Stomach (tissue), 9 donors: ENCODE results near the gene ABR. TPM values are rescaled to one million over a fixed set of nuclear protein-coding genes. Genes with fewer than 3 reads are reported as not detected.

ENCODE experiments used
- DNase-seq, 2 donors: peaks; one replicate each; pipeline versions ENCODE4 v3.0.0 to v3.0.0-alpha.2; 2013 to 2019
- H3K27ac ChIP-seq, 5 donors: fragments of 200-600 bp in 4 of 5; sonication (generic) in 4 of 5; one replicate each; pipeline ENCODE4 v1.5.1; 2013 to 2019; ENCODE audit warnings: mild to moderate bottlenecking in 1 of 5, moderate library complexity in 1 of 5
- H3K27me3 ChIP-seq, 3 donors: fragments of 200-600 bp; sonication (generic); one replicate each; pipeline ENCODE4 v1.5.1; 2017 to 2019; ENCODE audit warnings: mixed run types in 1 of 3
- H3K36me3 ChIP-seq, 4 donors: fragments of 200-600 bp; sonication (generic); 1 replicate in 3 of 4; 2 replicates in 1 of 4; pipeline ENCODE4 v1.5.1; 2016 to 2019
- H3K4me1 ChIP-seq, 4 donors: fragments of 200-600 bp; sonication (generic); one replicate each; pipeline ENCODE4 v1.5.1; 2016 to 2019
- H3K4me3 ChIP-seq, 4 donors: fragments of 200-600 bp; sonication (generic) in 3 of 4; one replicate each; pipeline ENCODE4 v1.5.1; 2016 to 2019; ENCODE audit warnings: mild to moderate bottlenecking in 1 of 4
- H3K9me3 ChIP-seq, 4 donors: fragments of 200-600 bp; sonication (generic); one replicate each; pipeline ENCODE4 v1.5.1; 2016 to 2019
- EP300 ChIP-seq: sonication (generic); formaldehyde crosslinking; IDR thresholded peaks from one replicate; pipeline ENCODE4 v1.6.1; 2017; ENCODE audit warnings: antibody characterized with exemption
- POLR2A ChIP-seq, 4 donors: fragments of 450-650 bp; IDR thresholded peaks; one replicate each; pipeline ENCODE4 v1.6.1; 2016; ENCODE audit warnings: antibody characterized with exemption in 4 of 4, control low read depth in 2 of 4, mild to moderate bottlenecking in 1 of 4, moderate library complexity in 1 of 4
- POLR2AphosphoS5 ChIP-seq, 3 donors: sonication (generic); formaldehyde crosslinking; IDR thresholded peaks; one replicate each; pipeline ENCODE4 v1.6.1; 2016; ENCODE audit warnings: antibody characterized with exemption in 3 of 3
- WGBS, 5 donors: extraction: QIAGEN DNeasy Blood & Tissue Kit in 3 of 5; methylation state at CpG; one replicate each; pipeline versions ENCODE4 v1.1.5 to v1.1.7; 2013 to 2018; 5-methylcytosine and 5-hydroxymethylcytosine counted together
- intact Hi-C: fragments of 100-400 bp; cut with DNase I; formaldehyde crosslinking; loops from one replicate; pipeline ENCODE4 v1.15.1; 2023; ENCODE audit warnings: low total_unique reads
- polyA plus RNA-seq, 3 donors: library from polyadenylated mRNA; stranded (reverse); fragments of 200-250 nt; gene quantifications; one replicate each; pipeline ENCODE4 v1.2.3, GENCODE V29; 2013
- total RNA-seq, 5 donors: library from RNA; depleted of rRNA; stranded (reverse); fragments of >200 nt; gene quantifications; one replicate each; pipeline versions ENCODE4 v1.1.0 to v1.2.3, GENCODE V29; 2014 to 2016
- TF ChIP-seq, protein P1 (sequence below), 7 experiments: fragments of 450-650 bp in 4 of 7; fragments of 200-600 bp in 3 of 7; sonication (generic) in 3 of 7; IDR thresholded peaks; one replicate each; pipeline ENCODE4 v1.5.1; 2016 to 2019; ENCODE audit warnings: antibody characterized with exemption in 7 of 7, control low read depth in 2 of 7, mild to moderate bottlenecking in 1 of 7
- donor health status: healthy with polysubstance abuse.
- donor health status: Bipolar disorder and iron deficiency.
- donor health status: healthy.

The ABR gene
- total and polyA plus RNA-seq, 8 donors = 28.3 to 1,523 (median 73.4) TPM

DNA sequence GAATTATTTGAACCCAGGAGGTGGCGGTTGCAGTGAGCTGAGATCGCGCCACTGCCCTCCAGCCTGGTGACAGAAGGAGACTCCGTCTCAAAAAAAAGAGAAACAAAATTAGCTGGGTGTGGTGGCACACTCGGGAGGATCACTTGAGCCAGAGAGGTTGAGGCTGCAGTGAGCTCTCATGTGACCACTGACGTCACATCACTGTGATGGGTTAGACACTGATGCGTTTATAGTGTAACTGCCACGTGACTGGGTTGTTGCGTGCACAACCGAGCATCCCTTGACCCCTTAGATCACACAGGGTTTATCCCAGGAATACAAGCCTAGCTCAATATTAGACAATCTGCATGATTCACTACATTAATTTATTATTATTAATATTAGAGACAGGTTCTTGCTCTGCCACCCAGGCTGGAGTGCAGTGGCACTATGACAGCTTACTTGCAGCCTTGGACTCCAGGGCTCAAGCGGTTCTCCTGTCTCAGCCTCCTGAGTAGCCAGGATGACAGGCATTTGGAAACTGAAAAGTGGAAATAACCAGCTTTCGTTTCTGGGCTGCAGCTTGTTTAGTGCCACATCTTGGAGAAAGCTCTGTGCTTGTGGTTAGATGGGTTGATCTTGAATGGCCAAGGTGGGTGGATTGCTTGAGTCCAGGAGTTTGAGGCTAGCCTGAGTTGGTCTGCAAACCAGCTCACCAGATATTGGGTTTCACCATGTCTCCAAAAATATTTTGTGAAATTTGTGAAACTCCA, 26.4 kb upstream of the ABR start:
- intact Hi-C loops = no loop called here
- H3K27me3 ChIP-seq = no peaks in the 10 kb centered on the region
- H3K9me3 ChIP-seq = no peaks in the 10 kb centered on the region
- H3K4me1 ChIP-seq = peaks cover 0 to 20% (median 14%) of the 10 kb centered on the region in 4 donors
- no peak for DNase-seq
- WGBS, 5 donors = 79 to 86% (median 82%) methylated on average over 12 of the region's 12 CpGs
- TF ChIP-seq POLR2AphosphoS5 (IDR thresholded peaks at IDR 0.05) (no peak), EP300 (no peak), POLR2A (IDR thresholded peaks at IDR 0.05) (no peak)
- TF ChIP-seq, protein P1, sequence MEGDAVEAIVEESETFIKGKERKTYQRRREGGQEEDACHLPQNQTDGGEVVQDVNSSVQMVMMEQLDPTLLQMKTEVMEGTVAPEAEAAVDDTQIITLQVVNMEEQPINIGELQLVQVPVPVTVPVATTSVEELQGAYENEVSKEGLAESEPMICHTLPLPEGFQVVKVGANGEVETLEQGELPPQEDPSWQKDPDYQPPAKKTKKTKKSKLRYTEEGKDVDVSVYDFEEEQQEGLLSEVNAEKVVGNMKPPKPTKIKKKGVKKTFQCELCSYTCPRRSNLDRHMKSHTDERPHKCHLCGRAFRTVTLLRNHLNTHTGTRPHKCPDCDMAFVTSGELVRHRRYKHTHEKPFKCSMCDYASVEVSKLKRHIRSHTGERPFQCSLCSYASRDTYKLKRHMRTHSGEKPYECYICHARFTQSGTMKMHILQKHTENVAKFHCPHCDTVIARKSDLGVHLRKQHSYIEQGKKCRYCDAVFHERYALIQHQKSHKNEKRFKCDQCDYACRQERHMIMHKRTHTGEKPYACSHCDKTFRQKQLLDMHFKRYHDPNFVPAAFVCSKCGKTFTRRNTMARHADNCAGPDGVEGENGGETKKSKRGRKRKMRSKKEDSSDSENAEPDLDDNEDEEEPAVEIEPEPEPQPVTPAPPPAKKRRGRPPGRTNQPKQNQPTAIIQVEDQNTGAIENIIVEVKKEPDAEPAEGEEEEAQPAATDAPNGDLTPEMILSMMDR (IDR thresholded peaks at IDR 0.05) = no peak
- H3K4me3 ChIP-seq = no peak overlapping the region
- H3K27ac ChIP-seq = no peak overlapping the region
- H3K36me3 ChIP-seq = no peaks in the 10 kb centered on the region

DNA sequence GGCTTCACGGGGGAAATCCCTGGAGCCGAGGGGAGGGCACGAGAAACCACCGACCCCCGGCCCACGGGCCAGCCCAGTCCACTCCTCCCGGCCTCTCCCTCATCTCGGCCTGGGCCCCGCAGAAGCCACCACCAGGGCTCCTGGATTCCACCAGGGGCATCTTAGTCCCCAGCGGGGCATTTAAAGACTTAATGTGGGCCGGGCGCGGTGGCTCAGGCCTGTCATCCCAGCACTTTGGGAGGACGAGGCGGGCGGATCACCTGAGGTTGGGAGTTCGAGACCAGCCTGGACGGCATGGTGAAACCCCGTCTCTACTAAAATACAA, 24.1 kb upstream of the ABR start:
- Histone ChIP-seq H3K9me3 (no peaks in the 10 kb centered on the region), H3K27ac (peak overlapping the region; percentile 47 to 85 (median 70)), H3K36me3 (no peaks in the 10 kb centered on the region), H3K4me1 (peaks cover 0 to 26% (median 8%) of the 10 kb centered on the region in 4 donors), H3K4me3 (peak overlapping the region; percentile 47 to 62 (median 58)), H3K27me3 (no peaks in the 10 kb centered on the region)
- no peak for DNase-seq
- intact Hi-C loops = no loop called here
- TF ChIP-seq, protein P1 (IDR thresholded peaks at IDR 0.05) = no peak
- no peak for TF ChIP-seq EP300
- no peak for TF ChIP-seq POLR2A (IDR thresholded peaks at IDR 0.05)
- no peak for TF ChIP-seq POLR2AphosphoS5 (IDR thresholded peaks at IDR 0.05)
- WGBS, 5 donors = 52 to 76% (median 60%) methylated on average over 10 to 19 of the region's 19 CpGs

DNA sequence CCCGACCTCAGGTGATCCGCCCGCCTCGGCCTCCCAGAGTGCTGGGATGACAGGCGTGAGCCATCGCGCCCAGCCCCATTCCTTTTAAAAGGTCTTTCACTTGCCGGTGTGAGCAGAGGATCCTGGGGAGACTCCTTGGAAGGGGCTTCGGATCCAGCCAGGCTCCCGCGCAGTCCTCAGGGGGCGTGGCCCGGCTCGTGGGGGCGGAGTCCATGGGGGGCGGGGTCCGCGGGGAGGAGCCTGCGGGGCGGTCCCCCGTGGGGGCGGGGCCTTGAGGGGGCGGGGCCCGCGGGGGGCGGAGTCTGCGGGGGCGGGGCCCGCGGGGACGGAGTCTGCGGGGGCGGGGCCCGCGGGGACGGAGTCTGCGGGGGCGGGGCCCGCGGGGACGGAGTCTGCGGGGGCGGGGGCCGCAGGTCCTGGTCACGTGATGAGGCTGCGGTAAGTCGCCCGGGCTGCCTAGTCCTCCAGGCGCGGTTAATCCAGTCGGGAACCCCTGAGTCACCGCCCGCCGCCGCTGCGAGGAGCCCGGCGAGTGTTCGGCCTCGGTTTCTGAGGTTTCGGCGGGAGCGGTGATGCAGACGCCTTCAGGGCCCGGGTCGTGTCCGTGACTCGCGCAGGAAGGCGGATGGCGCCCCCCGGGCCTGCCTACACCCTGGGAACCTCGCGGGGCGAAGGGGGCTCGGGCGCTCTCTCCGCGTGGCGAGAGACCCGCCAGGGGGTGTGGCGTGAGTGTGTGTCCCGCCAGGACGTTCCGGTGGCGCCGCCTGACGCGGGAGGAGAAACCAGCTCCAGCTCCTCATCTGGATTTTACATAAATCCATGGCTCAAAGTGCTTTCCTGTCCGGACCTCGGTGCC, 23.6 kb upstream of the ABR start:
- intact Hi-C loops = no loop called here
- WGBS, 5 donors = 6 to 14% (median 12%) methylated on average over 34 to 82 of the region's 91 CpGs
- no peaks in the 10 kb centered on the region for H3K27me3 ChIP-seq
- H3K27ac ChIP-seq = peak overlapping the region; percentile 47 to 85 (median 70)
- no peaks in the 10 kb centered on the region for H3K9me3 ChIP-seq
- H3K4me3 ChIP-seq = peak overlapping the region; percentile 47 to 62 (median 58)
- DNase-seq = peak; percentile 67 to 68
- peaks cover 4 to 31% (median 9%) of the 10 kb centered on the region in 4 donors for H3K4me1 ChIP-seq
- H3K36me3 ChIP-seq = no peaks in the 10 kb centered on the region
- TF ChIP-seq POLR2A (IDR thresholded peaks at IDR 0.05) = no peak
- TF ChIP-seq, protein P1 (IDR thresholded peaks at IDR 0.05) = no peak
- peak in 1 of 3 donors; percentile 38 for TF ChIP-seq POLR2AphosphoS5 (IDR thresholded peaks at IDR 0.05)

DNA sequence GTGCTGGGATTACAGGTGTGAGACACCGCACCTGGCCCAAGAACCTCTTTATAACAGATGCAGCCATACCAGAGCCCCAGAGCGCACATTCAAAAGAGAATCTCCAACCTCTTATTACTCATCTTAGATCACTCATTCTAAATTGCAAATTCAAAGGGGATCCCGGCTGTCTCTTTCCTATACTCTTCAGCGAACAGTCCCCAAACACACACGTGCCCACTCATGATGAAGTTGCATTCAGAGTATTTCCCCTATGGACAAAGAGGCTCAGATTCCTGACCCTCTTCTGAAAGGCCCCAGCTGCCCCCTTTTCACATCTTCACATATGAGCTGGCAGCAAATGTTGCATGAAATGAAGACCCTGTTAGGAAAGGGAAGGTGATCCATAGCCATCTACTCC, 22.5 kb upstream of the ABR start:
- H3K36me3 ChIP-seq = no peaks in the 10 kb centered on the region
- no peak overlapping the region for H3K27ac ChIP-seq
- WGBS, 5 donors = 88 to 91% (median 89%) methylated on average over 5 of the region's 5 CpGs
- no peak for DNase-seq
- no peak overlapping the region for H3K4me3 ChIP-seq
- H3K27me3 ChIP-seq = no peaks in the 10 kb centered on the region
- H3K9me3 ChIP-seq = no peaks in the 10 kb centered on the region
- peaks cover 6 to 42% (median 11%) of the 10 kb centered on the region in 4 donors for H3K4me1 ChIP-seq
- intact Hi-C loops = no loop called here
- TF ChIP-seq, protein P1 (IDR thresholded peaks at IDR 0.05) = no peak
- no peak for TF ChIP-seq EP300
- no peak for TF ChIP-seq POLR2A (IDR thresholded peaks at IDR 0.05)
- no peak for TF ChIP-seq POLR2AphosphoS5 (IDR thresholded peaks at IDR 0.05)
